ENCODE results near the gene DHFR. TPM values are rescaled to one million over a fixed set of nuclear protein-coding genes. Genes with fewer than 3 reads are reported as not detected.

DHFR gene
- total RNA-seq, 1 donor from 2014 or later: 23.5 TPM

DNA sequence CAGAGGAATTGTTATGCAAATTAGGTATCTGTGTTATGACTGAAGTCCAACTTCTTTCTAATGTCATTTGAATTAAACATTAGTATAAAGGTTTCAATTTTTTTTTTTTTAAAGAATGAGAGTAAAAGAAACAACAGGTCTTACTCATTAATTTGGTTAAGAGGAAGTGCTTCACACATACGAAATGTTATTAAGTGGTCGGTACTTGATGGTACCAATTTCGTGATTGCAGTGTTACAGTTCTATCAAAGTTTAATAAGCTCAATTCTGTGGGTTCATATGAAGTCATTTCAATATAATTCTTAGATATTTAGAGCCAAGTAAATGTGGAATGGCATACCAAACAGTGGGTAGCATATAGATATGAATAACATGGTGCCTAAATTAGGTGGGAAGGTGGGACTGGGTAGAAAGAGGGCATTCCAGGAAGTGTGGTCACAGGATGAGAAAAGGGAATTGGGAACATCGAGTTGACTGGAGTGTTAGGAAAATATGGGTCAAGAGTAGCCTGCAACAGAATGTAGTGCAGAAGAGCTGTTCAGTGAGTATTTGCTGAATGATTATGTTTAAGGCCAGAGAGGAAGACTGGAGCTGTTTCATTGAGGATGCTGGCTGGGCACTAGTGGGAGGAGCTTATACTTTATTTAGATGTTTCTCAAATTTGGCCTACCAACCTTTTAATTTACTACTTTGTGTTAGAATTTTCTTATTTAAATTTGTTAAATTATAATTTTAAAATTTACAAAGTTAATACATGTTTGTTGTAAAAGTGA is 34.1 kb upstream of the DHFR start:
- Mint-ChIP-seq H3K36me3 (ENCODE audit: unreplicated experiment) (no peaks in the 10 kb centered on the region), H3K4me3 (ENCODE audit: unreplicated experiment) (no peak overlapping the region), H3K4me1 (ENCODE audit: low read depth, unreplicated experiment) (peaks cover 1% of the 10 kb centered on the region), H3K27ac (ENCODE audit: unreplicated experiment) (no peak overlapping the region), H3K27me3 (ENCODE audit: unreplicated experiment) (no peaks in the 10 kb centered on the region), H3K9me3 (ENCODE audit: unreplicated experiment) (no peaks in the 10 kb centered on the region)
- no peak for DNase-seq
- TF ChIP-seq, protein P1, sequence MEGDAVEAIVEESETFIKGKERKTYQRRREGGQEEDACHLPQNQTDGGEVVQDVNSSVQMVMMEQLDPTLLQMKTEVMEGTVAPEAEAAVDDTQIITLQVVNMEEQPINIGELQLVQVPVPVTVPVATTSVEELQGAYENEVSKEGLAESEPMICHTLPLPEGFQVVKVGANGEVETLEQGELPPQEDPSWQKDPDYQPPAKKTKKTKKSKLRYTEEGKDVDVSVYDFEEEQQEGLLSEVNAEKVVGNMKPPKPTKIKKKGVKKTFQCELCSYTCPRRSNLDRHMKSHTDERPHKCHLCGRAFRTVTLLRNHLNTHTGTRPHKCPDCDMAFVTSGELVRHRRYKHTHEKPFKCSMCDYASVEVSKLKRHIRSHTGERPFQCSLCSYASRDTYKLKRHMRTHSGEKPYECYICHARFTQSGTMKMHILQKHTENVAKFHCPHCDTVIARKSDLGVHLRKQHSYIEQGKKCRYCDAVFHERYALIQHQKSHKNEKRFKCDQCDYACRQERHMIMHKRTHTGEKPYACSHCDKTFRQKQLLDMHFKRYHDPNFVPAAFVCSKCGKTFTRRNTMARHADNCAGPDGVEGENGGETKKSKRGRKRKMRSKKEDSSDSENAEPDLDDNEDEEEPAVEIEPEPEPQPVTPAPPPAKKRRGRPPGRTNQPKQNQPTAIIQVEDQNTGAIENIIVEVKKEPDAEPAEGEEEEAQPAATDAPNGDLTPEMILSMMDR (IDR thresholded peaks at IDR 0.05; ENCODE audit: partially characterized antibody, unreplicated experiment): no peak

DNA sequence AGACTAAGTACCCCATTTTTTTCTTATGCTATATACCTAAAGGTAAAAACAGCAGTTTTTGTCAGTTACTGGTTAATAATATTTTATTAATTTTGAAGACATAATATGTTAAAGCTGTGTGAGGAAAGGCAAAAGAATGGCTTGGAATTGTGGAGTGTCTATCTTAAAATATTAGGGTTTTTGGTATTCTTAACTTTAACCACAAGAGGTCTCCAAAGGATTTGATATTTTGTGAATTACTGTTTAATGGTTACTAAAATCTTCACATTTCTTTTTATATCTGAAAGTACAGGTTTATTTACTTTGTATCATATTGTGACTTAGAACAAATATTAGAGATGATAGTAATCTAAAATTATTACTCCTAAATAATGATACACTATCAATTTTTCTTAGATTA is 32.0 kb upstream of the DHFR start:
- H3K27ac Mint-ChIP-seq (ENCODE audit: unreplicated experiment): no peak overlapping the region
- H3K9me3 Mint-ChIP-seq (ENCODE audit: unreplicated experiment): no peaks in the 10 kb centered on the region
- no peaks in the 10 kb centered on the region for H3K36me3 Mint-ChIP-seq (ENCODE audit: unreplicated experiment)
- TF ChIP-seq, protein P1 (IDR thresholded peaks at IDR 0.05; ENCODE audit: partially characterized antibody, unreplicated experiment): peak; percentile 58
- H3K4me3 Mint-ChIP-seq (ENCODE audit: unreplicated experiment): no peak overlapping the region
- no peak for DNase-seq
- no peaks in the 10 kb centered on the region for H3K27me3 Mint-ChIP-seq (ENCODE audit: unreplicated experiment)
- H3K4me1 Mint-ChIP-seq (ENCODE audit: low read depth, unreplicated experiment): peaks cover 1% of the 10 kb centered on the region

DNA sequence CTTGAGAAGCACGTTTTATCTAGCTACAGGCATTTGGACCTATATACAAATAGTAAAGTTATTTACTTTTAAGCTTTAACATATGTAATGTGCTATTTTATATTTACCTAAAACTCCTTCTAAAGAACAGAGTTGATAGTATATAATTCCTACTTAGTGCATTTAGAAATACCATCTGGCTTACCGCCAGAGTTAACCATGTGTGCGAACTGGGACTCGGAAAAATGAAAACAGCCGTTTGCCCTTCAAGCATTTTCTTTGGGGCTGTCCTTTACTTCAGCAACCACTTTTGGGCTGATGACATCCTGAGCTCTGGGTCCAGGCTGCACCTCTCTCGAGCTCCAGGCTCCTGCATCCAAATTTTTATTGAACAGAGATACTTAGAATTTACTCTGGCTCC is 21.9 kb upstream of the DHFR start:
- TF ChIP-seq, protein P1 (IDR thresholded peaks at IDR 0.05; ENCODE audit: partially characterized antibody, unreplicated experiment): no peak
- DNase-seq: no peak
- Mint-ChIP-seq H3K4me1 (ENCODE audit: low read depth, unreplicated experiment) (no peaks in the 10 kb centered on the region), H3K27me3 (ENCODE audit: unreplicated experiment) (no peaks in the 10 kb centered on the region), H3K27ac (ENCODE audit: unreplicated experiment) (no peak overlapping the region), H3K36me3 (ENCODE audit: unreplicated experiment) (no peaks in the 10 kb centered on the region), H3K4me3 (ENCODE audit: unreplicated experiment) (no peak overlapping the region), H3K9me3 (ENCODE audit: unreplicated experiment) (no peaks in the 10 kb centered on the region)

DNA sequence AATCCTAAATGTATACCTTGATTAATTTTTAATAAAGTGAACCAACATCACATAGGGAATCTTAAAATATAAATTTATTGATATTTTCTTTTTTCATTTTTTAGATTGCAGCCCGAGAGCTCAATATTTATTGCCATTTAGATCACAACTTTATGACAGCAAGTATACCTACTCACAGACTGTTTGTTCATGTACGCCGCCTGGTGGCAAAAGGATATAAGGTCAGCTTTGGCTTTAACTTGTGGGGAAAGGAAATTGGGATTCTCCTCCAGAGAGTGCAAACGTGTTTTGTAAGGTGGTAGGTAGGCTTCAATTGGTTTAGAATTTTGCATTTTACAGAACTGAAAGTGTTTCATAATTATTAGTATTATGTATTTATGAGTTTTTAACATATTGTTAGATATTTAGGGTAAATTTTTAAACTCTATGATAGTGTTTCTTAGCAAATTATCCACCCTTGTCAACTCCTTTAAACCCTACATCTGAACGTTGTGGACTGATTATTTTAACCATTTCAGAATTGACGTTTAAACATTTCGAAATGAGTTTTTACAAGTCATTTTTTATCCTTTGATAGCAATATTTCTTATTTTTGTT is 17.5 kb upstream of the DHFR start:
- no peak overlapping the region for H3K27ac Mint-ChIP-seq (ENCODE audit: unreplicated experiment)
- H3K9me3 Mint-ChIP-seq (ENCODE audit: unreplicated experiment): no peaks in the 10 kb centered on the region
- no peaks in the 10 kb centered on the region for H3K4me1 Mint-ChIP-seq (ENCODE audit: low read depth, unreplicated experiment)
- TF ChIP-seq, protein P1 (IDR thresholded peaks at IDR 0.05; ENCODE audit: partially characterized antibody, unreplicated experiment): peak; percentile 93
- H3K4me3 Mint-ChIP-seq (ENCODE audit: unreplicated experiment): no peak overlapping the region
- DNase-seq: peak; percentile 78
- no peaks in the 10 kb centered on the region for H3K27me3 Mint-ChIP-seq (ENCODE audit: unreplicated experiment)
- no peaks in the 10 kb centered on the region for H3K36me3 Mint-ChIP-seq (ENCODE audit: unreplicated experiment)
